Measurements from ENCODE around the gene UBAC1.
A peak's percentile ranks its signal among the peaks of the same experiment; 100 is the strongest.

Gene UBAC1

DNA sequence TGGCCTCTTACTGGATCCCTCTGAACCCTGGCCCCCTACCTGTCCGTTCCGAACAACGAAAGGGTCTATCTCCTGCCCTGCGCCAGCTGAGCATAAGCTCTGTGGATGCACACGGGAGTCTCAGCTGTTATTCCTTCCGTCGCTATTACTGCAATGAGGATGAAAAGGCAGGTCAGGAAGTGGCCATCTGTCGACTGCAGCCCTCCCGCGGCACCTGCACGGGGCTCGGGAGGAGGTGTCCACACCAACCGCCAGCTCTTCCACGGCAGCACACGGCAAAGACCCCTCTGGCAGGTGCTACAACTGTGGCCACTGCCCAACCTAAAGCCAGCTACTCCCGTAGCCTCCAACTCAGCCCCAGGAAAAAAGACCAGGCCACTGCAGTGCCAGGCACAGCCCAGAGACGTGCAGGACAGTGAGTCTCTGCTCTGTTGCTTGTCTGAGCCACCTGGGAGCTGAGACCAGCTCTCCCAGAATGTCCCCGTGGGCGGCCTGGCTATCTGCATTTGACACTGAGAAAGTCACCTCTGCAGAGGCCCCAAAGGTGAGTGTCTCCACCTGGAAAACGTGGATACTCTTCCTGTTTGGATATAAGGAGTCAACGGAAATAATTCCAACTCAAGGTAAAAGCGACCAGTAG is 72.9 kb downstream of the UBAC1 start:
- Mint-ChIP-seq H3K4me1 (peaks cover 94% of the 10 kb centered on the region), H3K4me3 (peak overlapping the region; percentile 53), H3K27ac (peak overlapping the region; percentile 32), H3K36me3 (no peaks in the 10 kb centered on the region), H3K9me3 (no peaks in the 10 kb centered on the region)
- DNase-seq (ENCODE audit: low spot score in 2 of 2): no peak
- no peak for ATAC-seq

DNA sequence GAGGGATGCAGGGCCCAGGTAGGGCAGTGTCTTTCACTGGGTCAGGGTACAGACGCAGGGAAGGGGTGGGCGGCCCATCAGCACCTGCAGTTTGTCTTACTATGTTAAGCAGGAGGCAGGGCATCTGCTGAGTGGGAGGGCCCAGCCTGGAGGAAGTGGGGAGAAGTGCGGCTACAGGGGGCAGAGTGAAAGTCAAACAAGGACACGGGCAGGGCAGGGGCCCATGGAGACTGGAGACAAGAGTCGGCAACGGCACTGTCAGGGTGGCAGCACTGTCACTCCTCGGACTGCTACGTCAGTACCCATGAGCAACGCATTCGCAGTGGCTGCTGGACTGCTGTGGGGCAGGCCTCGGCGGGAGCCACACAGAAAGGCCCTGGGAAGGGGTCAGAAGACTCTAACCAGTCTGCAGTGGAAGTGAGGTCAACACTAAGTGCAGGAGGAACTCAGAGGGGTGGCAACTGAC is 73.6 kb downstream of the UBAC1 start:
- no peaks in the 10 kb centered on the region for H3K36me3 Mint-ChIP-seq
- peak overlapping the region; percentile 53 for H3K4me3 Mint-ChIP-seq
- ATAC-seq (peak; percentile 89), DNase-seq (ENCODE audit: low spot score in 2 of 2) (peak in 1 of 2 donors; percentile 26)
- no peaks in the 10 kb centered on the region for H3K9me3 Mint-ChIP-seq
- peak overlapping the region; percentile 32 for H3K27ac Mint-ChIP-seq
- H3K4me1 Mint-ChIP-seq: peaks cover 95% of the 10 kb centered on the region

- peaks cover 2% of the 10 kb centered on the region for H3K36me3 Mint-ChIP-seq
- DNase-seq (ENCODE audit: low spot score in 2 of 2): no peak
- H3K27ac Mint-ChIP-seq: peak overlapping the region; percentile 32
- H3K4me1 Mint-ChIP-seq: peaks cover 94% of the 10 kb centered on the region
- H3K9me3 Mint-ChIP-seq: no peaks in the 10 kb centered on the region
- H3K4me3 Mint-ChIP-seq: peak overlapping the region; percentile 53
- no peak for ATAC-seq
Observed at GRCh38 chr9:135887021-135887507, 74.1 kb downstream of the UBAC1 start.

GRCh38 chr9:135886147-135886981 is 74.8 kb downstream of the UBAC1 start:
- Mint-ChIP-seq H3K4me3 (peak overlapping the region; percentile 53), H3K9me3 (no peaks in the 10 kb centered on the region), H3K4me1 (peaks cover 91% of the 10 kb centered on the region), H3K36me3 (peaks cover 9% of the 10 kb centered on the region), H3K27ac (peak overlapping the region; percentile 32)
- ATAC-seq (no peak), DNase-seq (ENCODE audit: low spot score in 2 of 2) (no peak)

GRCh38 chr9:135885100-135885853 is 75.9 kb downstream of the UBAC1 start:
- ATAC-seq: peak; percentile 33
- H3K4me3 Mint-ChIP-seq: peak overlapping the region; percentile 53

GRCh38 chr9:135884328-135885035 is 76.7 kb downstream of the UBAC1 start:
- no peak for ATAC-seq
- Mint-ChIP-seq H3K4me1 (peaks cover 79% of the 10 kb centered on the region), H3K36me3 (peaks cover 12% of the 10 kb centered on the region), H3K9me3 (no peaks in the 10 kb centered on the region), H3K4me3 (no peak overlapping the region), H3K27ac (peak overlapping the region; percentile 32)
- no peak for DNase-seq (ENCODE audit: low spot score in 2 of 2)

More at GRCh38 chr9:135885100-135885853, 75.9 kb downstream of the UBAC1 start:
- H3K9me3 Mint-ChIP-seq: no peaks in the 10 kb centered on the region
- DNase-seq (ENCODE audit: low spot score in 2 of 2): no peak
- H3K36me3 Mint-ChIP-seq: peaks cover 12% of the 10 kb centered on the region
- peaks cover 80% of the 10 kb centered on the region for H3K4me1 Mint-ChIP-seq
- H3K27ac Mint-ChIP-seq: peak overlapping the region; percentile 32

- Mint-ChIP-seq H3K36me3 (peaks cover 18% of the 10 kb centered on the region), H3K4me1 (peaks cover 78% of the 10 kb centered on the region), H3K4me3 (no peak overlapping the region), H3K9me3 (no peaks in the 10 kb centered on the region), H3K27ac (peak overlapping the region; percentile 9)
- no peak for DNase-seq (ENCODE audit: low spot score in 2 of 2)
- no peak for ATAC-seq
Observed at GRCh38 chr9:135883410-135884089, 77.6 kb downstream of the UBAC1 start.
